GM10266 (cell line): ENCODE data around the gene ZNF385A.

Experiments used
- DNase-seq: peaks from one replicate; pipeline ENCODE4 v3.0.0; 2012; ENCODE audit errors: extremely low spot score
- CTCF ChIP-seq: IDR thresholded peaks from 2 replicates; pipeline ENCODE4 v1.5.1; 2012; ENCODE audit warnings: mild to moderate bottlenecking, low read depth; ENCODE audit not compliant: control insufficient read depth, insufficient read depth; ENCODE audit errors: missing control alignments

The ZNF385A gene

GRCh38 chr12:54390668-54391551 is 6.4 kb upstream of the ZNF385A start:
- peak; percentile 37 for TF ChIP-seq CTCF
- peak; percentile 85 for DNase-seq

GRCh38 chr12:54390176-54390667 is 5.7 kb upstream of the ZNF385A start:
- TF ChIP-seq CTCF, result no peak
- DNase-seq, result no peak

GRCh38 chr12:54389607-54390175 is 5.2 kb upstream of the ZNF385A start:
- TF ChIP-seq CTCF, result no peak

GRCh38 chr12:54389134-54389508 is 4.6 kb upstream of the ZNF385A start:
- DNase-seq, result no peak

More at GRCh38 chr12:54389607-54390175, 5.2 kb upstream of the ZNF385A start:
- no peak for DNase-seq

GRCh38 chr12:54388237-54389133 is 4.0 kb upstream of the ZNF385A start:
- no peak for TF ChIP-seq CTCF
- no peak for DNase-seq

More at GRCh38 chr12:54389134-54389508, 4.6 kb upstream of the ZNF385A start:
- TF ChIP-seq CTCF, result no peak

GRCh38 chr12:54387114-54387467 is 2.6 kb upstream of the ZNF385A start:
- no peak for TF ChIP-seq CTCF
- no peak for DNase-seq
